OCI-LY1 (cell line): Measurements from ENCODE around the gene ARHGEF6.

ENCODE experiments used
- H2AFZ ChIP-seq: fragments of 200-600 bp; sonication (generic), shearing (Covaris generic); 2 replicates; pipeline ENCODE4 v1.6.0; 2014; ENCODE audit warnings: antibody characterized with exemption, mild to moderate bottlenecking, low read length
- H3F3A ChIP-seq: fragments of 200-600 bp; sonication (generic), shearing (Covaris generic); 2 replicates; pipeline ENCODE4 v1.6.0; 2014; ENCODE audit warnings: mild to moderate bottlenecking, antibody characterized with exemption, low read length, moderate library complexity; ENCODE audit not compliant: insufficient read depth
- H3K27ac ChIP-seq: fragments of 200-600 bp; sonication (generic); 2 replicates; pipeline ENCODE4 v1.5.1; 2014; ENCODE audit warnings: low read length, mixed run types, mild to moderate bottlenecking, low read depth; ENCODE audit not compliant: poor library complexity, severe bottlenecking
- H3K27me3 ChIP-seq: fragments of 200-600 bp; sonication (generic); 2 replicates; pipeline ENCODE4 v1.6.0; 2014; ENCODE audit warnings: antibody characterized with exemption, mild to moderate bottlenecking, low read length, moderate library complexity; ENCODE audit not compliant: insufficient read depth
- H3K36me3 ChIP-seq: fragments of 200-600 bp; sonication (generic); 2 replicates; pipeline ENCODE4 v1.6.1; 2014; ENCODE audit warnings: mild to moderate bottlenecking, antibody characterized with exemption, low read length, moderate library complexity, mixed read lengths; ENCODE audit not compliant: insufficient read depth
- H3K4me1 ChIP-seq: fragments of 200-600 bp; sonication (generic); 2 replicates; pipeline ENCODE4 v1.5.1; 2014; ENCODE audit warnings: mild to moderate bottlenecking, low read length, moderate library complexity; ENCODE audit not compliant: insufficient read depth, severe bottlenecking
- H3K4me2 ChIP-seq: fragments of 200-600 bp; sonication (generic), shearing (Covaris generic); 2 replicates; pipeline ENCODE4 v1.6.1; 2014; ENCODE audit warnings: low read length
- H3K4me3 ChIP-seq: fragments of 200-600 bp; sonication (generic); 2 replicates; pipeline ENCODE4 v1.5.1; 2014; ENCODE audit warnings: low read length, low read depth, mild to moderate bottlenecking, mixed read lengths; ENCODE audit not compliant: poor library complexity, severe bottlenecking
- H3K79me2 ChIP-seq: fragments of 200-600 bp; shearing (Covaris generic); 2 replicates; pipeline ENCODE4 v1.6.1; 2016; ENCODE audit warnings: mixed run types, low read length, mixed read lengths; ENCODE audit not compliant: insufficient read depth
- H3K9ac ChIP-seq: fragments of 200-600 bp; sonication (generic), shearing (Covaris generic); 2 replicates; pipeline ENCODE4 v1.6.1; 2014; ENCODE audit warnings: mild to moderate bottlenecking, low read length, mixed read lengths
- H3K9me2 ChIP-seq: fragments of 200-600 bp; sonication (generic), shearing (Covaris generic); 2 replicates; pipeline ENCODE4 v1.6.1; 2014; ENCODE audit warnings: low read depth, mild to moderate bottlenecking, low read length, mixed read lengths
- H3K9me3 ChIP-seq: fragments of 200-600 bp; shearing (Covaris generic); 2 replicates; pipeline ENCODE4 v1.6.1; 2014; ENCODE audit warnings: low read length, mixed read lengths
- H4K20me1 ChIP-seq: fragments of 200-600 bp; sonication (generic), shearing (Covaris generic); 2 replicates; pipeline ENCODE4 v1.6.0; 2016; ENCODE audit warnings: mild to moderate bottlenecking, low read length; ENCODE audit not compliant: insufficient read depth
- EZH2 ChIP-seq: fragments of 200-600 bp; sonication (generic), shearing (Covaris generic); IDR thresholded peaks from 2 replicates; pipeline ENCODE4 v1.8.0; 2017; ENCODE audit warnings: borderline replicate concordance, mixed run types, mild to moderate bottlenecking, antibody characterized with exemption, low read length, moderate library complexity, mixed read lengths
- TF ChIP-seq, protein P1 (sequence below): fragments of 200-600 bp; sonication (generic), shearing (Covaris generic); IDR thresholded peaks from 2 replicates; pipeline ENCODE4 v1.5.1; 2017; ENCODE audit warnings: mild to moderate bottlenecking, antibody characterized with exemption, low read length, moderate library complexity, mixed read lengths

ARHGEF6 gene

DNA sequence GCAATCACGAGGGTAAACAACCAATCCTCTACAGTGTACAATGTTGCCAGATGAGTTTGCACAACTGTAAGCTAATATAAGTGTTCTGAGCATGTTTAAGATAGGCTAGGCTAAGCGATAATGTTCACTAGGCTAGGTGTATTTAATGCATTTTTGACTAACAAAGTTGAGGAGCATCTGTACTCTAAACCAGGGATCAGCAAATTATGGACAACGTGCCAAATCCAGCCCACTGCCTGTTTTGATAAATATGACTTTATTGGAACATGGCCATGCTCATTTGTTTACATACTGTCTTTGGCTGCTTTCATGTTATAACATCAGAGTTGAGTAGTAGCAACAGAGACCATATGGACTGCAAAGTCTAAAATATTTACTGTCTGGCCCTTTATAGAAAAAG lies 46.3 kb upstream of the ARHGEF6 start:
- H3K4me2 ChIP-seq = no peak overlapping the region
- no peak overlapping the region for H3K4me3 ChIP-seq
- H3K27me3 ChIP-seq = no peaks in the 10 kb centered on the region
- H3K36me3 ChIP-seq = no peaks in the 10 kb centered on the region
- H3K9me3 ChIP-seq = no peaks in the 10 kb centered on the region
- H3K9me2 ChIP-seq = no peaks in the 10 kb centered on the region
- H3F3A ChIP-seq = no peaks in the 10 kb centered on the region
- H3K27ac ChIP-seq = no peak overlapping the region
- H3K4me1 ChIP-seq = no peaks in the 10 kb centered on the region
- TF ChIP-seq EZH2 = no peak
- TF ChIP-seq, protein P1, sequence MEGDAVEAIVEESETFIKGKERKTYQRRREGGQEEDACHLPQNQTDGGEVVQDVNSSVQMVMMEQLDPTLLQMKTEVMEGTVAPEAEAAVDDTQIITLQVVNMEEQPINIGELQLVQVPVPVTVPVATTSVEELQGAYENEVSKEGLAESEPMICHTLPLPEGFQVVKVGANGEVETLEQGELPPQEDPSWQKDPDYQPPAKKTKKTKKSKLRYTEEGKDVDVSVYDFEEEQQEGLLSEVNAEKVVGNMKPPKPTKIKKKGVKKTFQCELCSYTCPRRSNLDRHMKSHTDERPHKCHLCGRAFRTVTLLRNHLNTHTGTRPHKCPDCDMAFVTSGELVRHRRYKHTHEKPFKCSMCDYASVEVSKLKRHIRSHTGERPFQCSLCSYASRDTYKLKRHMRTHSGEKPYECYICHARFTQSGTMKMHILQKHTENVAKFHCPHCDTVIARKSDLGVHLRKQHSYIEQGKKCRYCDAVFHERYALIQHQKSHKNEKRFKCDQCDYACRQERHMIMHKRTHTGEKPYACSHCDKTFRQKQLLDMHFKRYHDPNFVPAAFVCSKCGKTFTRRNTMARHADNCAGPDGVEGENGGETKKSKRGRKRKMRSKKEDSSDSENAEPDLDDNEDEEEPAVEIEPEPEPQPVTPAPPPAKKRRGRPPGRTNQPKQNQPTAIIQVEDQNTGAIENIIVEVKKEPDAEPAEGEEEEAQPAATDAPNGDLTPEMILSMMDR = no peak
- H3K9ac ChIP-seq = no peak overlapping the region
- no peaks in the 10 kb centered on the region for H3K79me2 ChIP-seq
- H4K20me1 ChIP-seq = no peaks in the 10 kb centered on the region
- no peak overlapping the region for H2AFZ ChIP-seq

DNA sequence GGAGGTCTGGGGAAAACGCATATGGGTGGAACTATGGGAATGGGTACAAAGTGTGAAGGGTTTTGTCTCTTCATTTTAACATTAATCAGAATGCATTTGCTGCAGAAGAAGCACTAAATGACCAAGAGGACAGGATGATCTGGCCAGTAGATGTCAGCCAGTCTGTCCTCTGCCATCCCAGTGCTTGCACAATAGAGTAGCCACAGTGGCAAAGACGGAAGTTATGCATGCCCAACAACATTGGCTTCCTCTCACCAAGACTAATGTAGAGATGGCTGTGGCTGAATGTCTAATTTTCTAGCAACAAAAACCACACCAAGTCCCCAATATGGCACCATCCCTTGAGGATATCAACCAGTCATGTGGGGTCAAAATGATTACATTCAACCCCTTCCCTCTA lies 45.0 kb upstream of the ARHGEF6 start:
- Histone ChIP-seq H3K4me3 (no peak overlapping the region), H3K9me2 (no peaks in the 10 kb centered on the region), H3F3A (no peaks in the 10 kb centered on the region), H3K9me3 (no peaks in the 10 kb centered on the region), H3K36me3 (no peaks in the 10 kb centered on the region), H3K27ac (no peak overlapping the region), H3K4me1 (no peaks in the 10 kb centered on the region), H2AFZ (no peak overlapping the region), H3K4me2 (no peak overlapping the region), H4K20me1 (no peaks in the 10 kb centered on the region), H3K79me2 (no peaks in the 10 kb centered on the region), H3K9ac (no peak overlapping the region), H3K27me3 (no peaks in the 10 kb centered on the region)
- no peak for TF ChIP-seq EZH2
- TF ChIP-seq, protein P1 = no peak

DNA sequence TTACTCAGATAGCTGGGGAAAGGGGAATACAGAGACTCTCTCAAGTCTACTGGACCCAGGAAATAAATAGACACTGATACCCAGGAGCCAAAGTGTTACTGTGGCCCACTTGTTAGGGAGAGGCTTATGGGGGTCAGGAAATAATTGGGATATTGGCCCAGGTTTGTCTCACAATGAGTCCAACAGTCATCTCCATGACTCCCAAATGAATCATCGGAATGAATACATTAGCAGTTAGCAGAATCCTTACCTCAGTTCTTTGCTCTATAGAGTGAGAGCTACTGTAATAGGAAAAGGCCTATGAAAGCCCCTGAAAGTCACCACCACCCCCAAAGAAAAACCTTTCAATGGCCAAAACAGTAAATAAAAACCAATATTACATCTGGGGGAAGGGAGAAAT lies 42.4 kb upstream of the ARHGEF6 start:
- Histone ChIP-seq H3K4me3 (no peak overlapping the region), H3K9ac (no peak overlapping the region), H3K27ac (no peak overlapping the region), H3K79me2 (no peaks in the 10 kb centered on the region), H3K9me3 (no peaks in the 10 kb centered on the region), H2AFZ (no peak overlapping the region), H3K4me1 (no peaks in the 10 kb centered on the region), H3K4me2 (no peak overlapping the region), H3K27me3 (no peaks in the 10 kb centered on the region), H3K9me2 (no peaks in the 10 kb centered on the region), H3F3A (no peaks in the 10 kb centered on the region), H4K20me1 (no peaks in the 10 kb centered on the region), H3K36me3 (no peaks in the 10 kb centered on the region)
- TF ChIP-seq EZH2 = no peak
- TF ChIP-seq, protein P1 = no peak
